Measurements from ENCODE around the gene RNF183.
"Not testable (repeated sequence)": the region's sequence is repeated elsewhere in the genome, so short reads cannot be mapped to it uniquely, and the experiment has no call there.

Gene RNF183

GRCh38 chr9:113269871-113270270 lies 33.3 kb downstream of the RNF183 start:
- DNase-seq, result no peak

GRCh38 chr9:113269355-113269754 lies 33.8 kb downstream of the RNF183 start:
- DNase-seq, result no peak

- DNase-seq, result no peak
Measured at GRCh38 chr9:113267911-113268566, 35.1 kb downstream of the RNF183 start.

GRCh38 chr9:113266174-113266573 lies 37.0 kb downstream of the RNF183 start:
- DNase-seq, result no peak

- no peak for DNase-seq
Measured at GRCh38 chr9:113261917-113262671, 41.1 kb downstream of the RNF183 start.

- no peak for DNase-seq
Measured at GRCh38 chr9:113258282-113258681, 44.9 kb downstream of the RNF183 start.

- DNase-seq, result no peak
Measured at GRCh38 chr9:113257863-113258262, 45.3 kb downstream of the RNF183 start.

GRCh38 chr9:113255438-113255837 lies 47.7 kb downstream of the RNF183 start:
- no peak for DNase-seq

- DNase-seq, result no peak
Measured at GRCh38 chr9:113254991-113255390, 48.2 kb downstream of the RNF183 start.

- DNase-seq, result no peak
Measured at GRCh38 chr9:113250807-113251206, 52.4 kb downstream of the RNF183 start.

GRCh38 chr9:113249661-113250060 lies 53.5 kb downstream of the RNF183 start:
- not testable (repeated sequence) for DNase-seq

- no peak for DNase-seq
Measured at GRCh38 chr9:113247640-113248039, 55.5 kb downstream of the RNF183 start.
